ENCODE results near the gene CYP11A1.

CYP11A1 gene

DNA sequence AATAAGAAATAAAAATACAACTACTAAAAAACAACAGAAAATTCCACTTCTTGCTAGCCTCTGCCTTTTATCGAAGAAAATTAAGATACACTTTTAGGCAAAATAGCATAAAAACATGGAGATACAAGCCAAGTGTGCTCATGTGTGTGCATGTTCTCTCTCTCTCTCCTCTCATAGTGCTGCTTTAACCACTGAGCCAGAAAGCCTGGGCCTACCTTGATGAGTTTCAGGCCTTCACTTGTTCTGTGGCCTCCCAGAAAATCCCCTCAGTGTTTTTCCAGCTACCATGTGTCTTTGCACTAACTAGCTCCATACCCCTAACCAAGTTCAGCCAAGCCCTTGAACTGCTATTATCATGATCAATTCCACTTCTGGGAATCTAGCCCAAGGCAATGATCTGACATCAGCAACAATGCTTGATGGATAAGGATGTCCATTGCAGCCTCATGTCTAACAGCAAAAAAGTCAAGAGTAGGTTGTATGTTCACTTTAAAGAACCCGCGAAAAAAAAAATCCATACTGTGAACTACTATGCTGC, 18.1 kb downstream of the CYP11A1 start:
- FAIRE-seq (no peak), DNase-seq (ENCODE audit: insufficient read length) (no peak)
- no peak for TF ChIP-seq TAF1 (IDR thresholded peaks at IDR 0.05; ENCODE audit: borderline replicate concordance, low read depth, low read length)
- no peak for TF ChIP-seq POLR2AphosphoS5 (IDR thresholded peaks at IDR 0.05; ENCODE audit: low read depth, low read length)
- TF ChIP-seq POLR2A (IDR thresholded peaks at IDR 0.05; ENCODE audit: low read depth, low read length) = no peak

DNA sequence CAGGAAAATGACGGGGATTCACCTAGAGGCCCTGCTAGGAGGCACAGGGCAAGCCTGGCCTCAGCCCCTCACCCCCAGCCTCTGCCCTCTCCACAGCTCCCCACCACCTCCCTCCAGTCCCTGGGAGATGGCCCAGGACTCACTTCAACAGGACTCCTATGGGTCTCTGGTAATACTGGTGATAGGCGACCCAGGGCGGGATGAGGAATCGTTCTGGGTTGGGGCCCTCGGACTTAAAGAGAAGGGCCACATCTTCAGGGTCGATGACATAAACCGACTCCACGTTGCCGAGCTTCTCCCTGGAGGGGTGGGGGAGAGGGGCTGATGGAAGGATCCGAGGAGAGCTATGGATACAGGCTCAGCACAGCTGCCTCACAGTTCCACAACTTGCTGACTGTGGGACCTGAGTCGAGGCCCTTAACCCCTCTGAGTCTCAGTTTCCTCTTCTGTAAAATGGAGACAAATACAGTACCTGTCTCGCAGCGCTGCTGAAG, 19.6 kb downstream of the CYP11A1 start:
- DNase-seq (ENCODE audit: insufficient read length) = no peak

DNA sequence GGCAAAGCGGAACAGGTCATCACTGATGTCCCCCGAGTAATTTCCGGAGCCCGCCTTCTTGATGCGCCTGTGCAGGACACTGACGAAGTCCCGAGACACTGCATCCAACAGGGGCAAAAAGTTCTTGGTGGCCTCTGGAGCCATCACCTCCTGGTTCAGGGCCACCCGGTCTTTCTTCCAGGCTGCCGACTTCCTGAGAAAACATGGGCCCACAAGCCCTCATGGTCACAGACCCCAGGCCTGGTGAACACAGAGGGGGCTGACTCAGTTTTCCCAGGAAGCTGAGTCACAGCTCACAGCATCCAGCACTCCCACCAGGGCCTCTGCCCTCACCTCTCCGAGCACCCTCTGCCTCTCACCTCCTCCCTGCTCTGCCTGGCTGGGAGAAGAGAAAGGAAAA, 22.4 kb downstream of the CYP11A1 start:
- no peak for DNase-seq (ENCODE audit: insufficient read length)
- TF ChIP-seq POLR2A (IDR thresholded peaks at IDR 0.05; ENCODE audit: low read depth, low read length) (no peak), POLR2AphosphoS5 (IDR thresholded peaks at IDR 0.05; ENCODE audit: low read depth, low read length) (no peak), TAF1 (IDR thresholded peaks at IDR 0.05; ENCODE audit: borderline replicate concordance, low read depth, low read length) (no peak)
- no peak for FAIRE-seq

More for the DNA sequence above, 19.6 kb downstream of the CYP11A1 start:
- no peak for FAIRE-seq
- TF ChIP-seq POLR2AphosphoS5 (IDR thresholded peaks at IDR 0.05; ENCODE audit: low read depth, low read length) (no peak), POLR2A (IDR thresholded peaks at IDR 0.05; ENCODE audit: low read depth, low read length) (no peak), TAF1 (IDR thresholded peaks at IDR 0.05; ENCODE audit: borderline replicate concordance, low read depth, low read length) (no peak)

DNA sequence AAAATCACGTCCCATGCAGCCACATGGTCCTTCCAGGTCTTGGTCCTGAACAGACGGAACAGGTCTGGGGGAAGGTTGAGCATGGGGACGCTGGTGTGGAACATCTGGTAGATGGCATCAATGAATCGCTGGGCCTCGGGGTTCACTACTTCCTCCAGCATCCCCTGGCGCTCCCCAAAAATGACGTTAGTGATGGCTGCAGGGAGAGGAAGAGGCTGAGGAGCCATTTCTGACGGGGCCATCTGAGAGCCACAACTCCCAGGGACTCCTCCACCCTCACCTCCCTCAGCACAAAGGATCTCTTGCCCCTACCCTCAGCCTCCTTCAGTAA, 23.7 kb downstream of the CYP11A1 start:
- TF ChIP-seq POLR2AphosphoS5 (IDR thresholded peaks at IDR 0.05; ENCODE audit: low read depth, low read length) (no peak), POLR2A (IDR thresholded peaks at IDR 0.05; ENCODE audit: low read depth, low read length) (no peak), TAF1 (IDR thresholded peaks at IDR 0.05; ENCODE audit: borderline replicate concordance, low read depth, low read length) (no peak)
- no peak for DNase-seq (ENCODE audit: insufficient read length)
- FAIRE-seq = no peak

DNA sequence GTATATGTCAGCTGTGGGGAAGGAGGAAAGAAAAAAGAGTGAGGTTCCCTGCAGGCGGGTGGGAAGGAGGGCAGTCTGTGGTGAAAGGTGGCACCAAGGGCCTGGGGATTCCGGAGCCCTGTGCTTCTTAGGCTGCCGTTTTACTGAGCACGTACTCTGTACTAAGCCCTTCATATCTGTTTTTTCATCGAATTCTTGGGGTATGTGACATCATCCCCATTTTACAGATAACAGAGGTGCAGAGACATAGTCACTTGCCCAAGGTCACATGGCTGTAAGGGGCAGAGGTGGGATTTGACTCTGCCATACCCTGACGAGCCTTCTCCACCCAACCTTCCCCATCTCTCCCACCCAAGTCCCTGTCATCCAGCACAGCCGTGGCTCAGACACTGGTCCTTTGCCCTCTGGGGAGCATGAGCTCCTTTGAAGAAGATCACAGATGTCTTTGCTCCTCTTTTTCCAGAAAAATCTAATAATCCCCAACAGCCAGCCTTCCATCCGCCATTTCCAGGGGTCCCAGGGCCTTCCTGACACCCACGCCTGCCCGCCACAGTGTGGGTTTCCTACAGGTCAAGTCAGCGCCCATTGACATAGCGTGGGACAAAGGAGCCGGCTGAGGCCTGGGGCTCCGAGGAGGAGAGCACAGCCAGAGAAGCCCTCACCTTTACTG, 24.2 kb downstream of the CYP11A1 start:
- DNase-seq (ENCODE audit: insufficient read length) = no peak
- TF ChIP-seq POLR2A (IDR thresholded peaks at IDR 0.05; ENCODE audit: low read depth, low read length) = no peak
- no peak for TF ChIP-seq POLR2AphosphoS5 (IDR thresholded peaks at IDR 0.05; ENCODE audit: low read depth, low read length)
- TF ChIP-seq TAF1 (IDR thresholded peaks at IDR 0.05; ENCODE audit: borderline replicate concordance, low read depth, low read length) = no peak
- no peak for FAIRE-seq

DNA sequence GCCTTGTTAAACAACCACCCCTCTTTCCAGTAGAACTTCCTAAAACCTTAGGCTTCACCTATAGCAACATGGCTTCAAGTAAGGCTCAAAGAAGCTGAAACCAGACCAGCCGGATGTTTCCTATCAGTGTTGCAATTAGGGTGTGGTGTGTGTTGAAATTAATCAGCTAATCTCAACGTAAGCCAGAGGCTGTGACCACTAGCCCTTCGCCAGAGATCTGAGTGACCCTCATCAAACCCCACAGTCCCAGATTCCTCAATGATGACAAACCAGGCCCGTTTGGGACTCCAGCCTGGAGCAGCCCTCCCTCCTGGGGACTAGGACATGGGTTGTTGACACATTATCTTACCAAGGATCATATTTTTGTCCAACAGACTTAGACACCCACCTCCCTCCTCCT, 27.3 kb downstream of the CYP11A1 start:
- TF ChIP-seq POLR2A (IDR thresholded peaks at IDR 0.05; ENCODE audit: low read depth, low read length) (no peak), POLR2AphosphoS5 (IDR thresholded peaks at IDR 0.05; ENCODE audit: low read depth, low read length) (no peak), TAF1 (IDR thresholded peaks at IDR 0.05; ENCODE audit: borderline replicate concordance, low read depth, low read length) (no peak)

DNA sequence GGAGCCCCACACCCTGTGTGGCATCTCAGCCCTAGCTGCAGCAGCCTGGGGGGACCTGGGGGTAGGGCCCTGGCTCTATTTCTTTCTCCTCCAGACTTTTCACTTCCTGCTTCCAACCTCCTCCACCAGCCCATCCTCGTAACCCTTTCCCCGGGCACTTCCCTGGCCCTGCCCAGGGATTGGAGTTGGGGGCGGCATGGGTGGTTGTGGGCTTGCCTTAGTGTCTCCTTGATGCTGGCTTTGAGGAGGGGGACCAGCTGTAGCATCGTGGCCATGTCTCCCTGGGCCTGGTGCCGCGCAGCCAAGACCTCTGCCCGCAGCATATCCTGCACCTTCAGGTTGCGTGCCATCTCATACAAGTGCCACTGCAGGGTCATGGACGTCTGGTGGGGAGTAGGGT, 28.1 kb downstream of the CYP11A1 start:
- no peak for TF ChIP-seq POLR2AphosphoS5 (IDR thresholded peaks at IDR 0.05; ENCODE audit: low read depth, low read length)
- no peak for TF ChIP-seq POLR2A (IDR thresholded peaks at IDR 0.05; ENCODE audit: low read depth, low read length)
- no peak for TF ChIP-seq TAF1 (IDR thresholded peaks at IDR 0.05; ENCODE audit: borderline replicate concordance, low read depth, low read length)
- FAIRE-seq (no peak), DNase-seq (ENCODE audit: insufficient read length) (no peak)

More for the DNA sequence above, 27.3 kb downstream of the CYP11A1 start:
- FAIRE-seq = no peak
- DNase-seq (ENCODE audit: insufficient read length) = no peak

DNA sequence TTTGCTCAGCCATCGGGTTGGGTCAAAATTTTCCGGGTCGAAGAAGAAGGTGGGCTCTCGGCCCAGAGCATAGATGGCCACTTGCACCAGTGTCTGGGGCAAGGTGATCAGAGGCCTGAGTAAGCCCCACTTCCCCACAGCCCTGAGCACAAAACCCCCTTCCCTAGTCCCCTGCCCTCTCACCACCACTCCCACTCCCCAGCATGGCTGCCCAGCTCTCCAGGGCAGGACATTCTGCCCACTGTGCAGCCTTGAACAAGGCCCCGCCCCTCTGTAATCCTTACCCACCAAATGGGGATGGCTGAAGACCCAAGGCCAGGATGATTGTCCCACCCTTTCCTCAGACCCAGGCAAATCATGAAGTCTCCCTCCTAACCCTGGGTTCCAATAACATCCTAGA, 28.8 kb downstream of the CYP11A1 start:
- no peak for DNase-seq (ENCODE audit: insufficient read length)

DNA sequence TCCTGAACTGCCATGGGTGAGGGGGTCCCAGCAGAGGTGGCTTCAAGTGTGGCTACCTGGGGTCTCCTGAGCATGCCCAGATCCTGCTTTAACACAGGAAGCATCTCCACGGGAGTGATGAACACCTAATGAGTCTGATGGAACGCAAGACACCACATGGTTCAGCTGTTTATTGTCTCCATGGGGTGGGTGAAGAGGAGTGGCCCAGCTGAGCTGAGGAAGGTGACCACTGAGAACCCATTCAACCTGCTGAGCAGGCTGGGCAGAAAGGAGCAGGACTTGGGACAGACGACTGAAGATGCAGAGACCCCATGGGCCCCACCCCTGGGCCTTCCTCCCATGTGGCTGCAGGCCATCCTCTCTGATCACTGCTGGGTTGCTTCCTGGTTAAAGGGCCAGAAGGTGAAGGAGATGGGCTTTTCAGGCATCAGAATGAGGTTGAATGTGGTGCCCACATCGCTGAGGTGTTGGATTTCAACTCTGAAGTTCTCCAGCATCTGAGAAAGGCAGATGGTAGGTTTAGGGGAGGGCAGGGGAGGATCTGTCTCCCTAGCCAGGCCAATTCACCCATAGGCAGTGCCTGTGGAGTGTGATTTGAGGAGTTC, 29.7 kb downstream of the CYP11A1 start:
- TF ChIP-seq TAF1 (IDR thresholded peaks at IDR 0.05; ENCODE audit: borderline replicate concordance, low read depth, low read length) = no peak
- TF ChIP-seq POLR2A (IDR thresholded peaks at IDR 0.05; ENCODE audit: low read depth, low read length) = no peak
- no peak for TF ChIP-seq POLR2AphosphoS5 (IDR thresholded peaks at IDR 0.05; ENCODE audit: low read depth, low read length)
- no peak for FAIRE-seq
- DNase-seq (ENCODE audit: insufficient read length) = no peak

More for the DNA sequence above, 28.8 kb downstream of the CYP11A1 start:
- FAIRE-seq = no peak
- TF ChIP-seq POLR2AphosphoS5 (IDR thresholded peaks at IDR 0.05; ENCODE audit: low read depth, low read length) = no peak
- no peak for TF ChIP-seq POLR2A (IDR thresholded peaks at IDR 0.05; ENCODE audit: low read depth, low read length)
- TF ChIP-seq TAF1 (IDR thresholded peaks at IDR 0.05; ENCODE audit: borderline replicate concordance, low read depth, low read length) = no peak

DNA sequence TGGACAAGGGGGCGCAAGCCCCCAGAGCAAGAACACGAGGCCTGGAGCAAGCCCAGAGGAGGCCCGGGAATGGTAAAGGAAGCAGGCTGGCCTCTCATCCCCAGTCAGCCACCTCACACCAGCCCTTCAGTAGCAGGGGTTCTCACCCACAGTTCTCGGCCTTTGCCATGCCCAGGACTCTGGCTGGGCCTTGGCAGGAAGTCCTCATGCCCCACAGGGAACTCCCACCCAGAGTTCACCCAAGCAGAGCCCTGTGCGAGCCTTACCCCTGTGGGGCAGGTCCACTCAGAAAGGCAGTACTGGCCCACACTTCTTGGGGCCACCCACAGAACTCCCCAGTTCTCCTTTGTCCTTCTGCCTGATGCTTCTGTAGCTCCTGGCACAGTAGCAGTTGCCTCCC, 30.3 kb downstream of the CYP11A1 start:
- FAIRE-seq (no peak), DNase-seq (ENCODE audit: insufficient read length) (no peak)
- TF ChIP-seq TAF1 (IDR thresholded peaks at IDR 0.05; ENCODE audit: borderline replicate concordance, low read depth, low read length) (no peak), POLR2AphosphoS5 (IDR thresholded peaks at IDR 0.05; ENCODE audit: low read depth, low read length) (no peak), POLR2A (IDR thresholded peaks at IDR 0.05; ENCODE audit: low read depth, low read length) (no peak)

DNA sequence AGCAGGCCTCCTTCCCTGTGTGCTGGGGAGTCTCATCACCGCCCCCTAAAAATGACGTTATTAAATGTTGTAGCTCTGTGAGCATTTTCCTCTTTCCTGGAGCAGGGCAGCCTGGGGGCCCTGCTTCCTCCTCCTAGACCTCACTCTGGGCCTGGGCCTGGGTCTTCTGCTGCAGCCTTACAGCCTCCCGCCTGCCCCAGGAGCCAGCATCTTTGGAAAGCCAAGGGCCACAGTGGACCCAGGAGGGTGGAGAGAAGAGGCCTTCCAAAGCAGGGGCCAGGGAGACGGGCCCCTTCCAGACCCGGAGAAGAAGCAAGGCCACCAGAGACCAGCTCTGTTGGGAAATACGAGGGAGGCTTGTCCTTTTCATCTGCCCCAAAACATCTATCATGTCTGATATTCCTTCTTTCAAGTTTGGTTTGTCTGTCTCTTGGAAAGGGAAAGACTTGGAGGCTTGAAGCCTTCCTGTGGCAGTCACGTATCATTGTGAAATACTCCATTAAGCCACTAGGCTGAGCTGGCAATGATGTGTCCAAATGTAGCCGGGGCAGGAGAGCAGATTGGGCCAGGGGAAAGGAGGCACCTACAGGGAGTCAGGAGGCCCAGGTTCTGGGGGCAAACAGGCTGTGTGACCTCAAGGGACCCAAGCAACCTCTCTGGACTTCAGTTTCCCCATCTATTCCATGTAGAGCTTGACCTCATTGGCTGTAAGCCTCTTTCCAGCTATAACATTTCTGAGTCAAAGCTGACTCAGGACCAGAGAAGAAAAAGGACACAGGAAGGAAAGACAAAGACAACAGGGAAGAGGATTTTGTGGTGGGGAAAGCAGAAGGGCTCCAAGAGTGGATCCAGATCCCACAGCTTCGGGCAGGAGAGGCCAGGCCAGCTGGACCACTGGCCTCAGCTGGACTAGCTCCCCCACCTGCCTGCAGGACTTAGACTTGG, 31.1 kb downstream of the CYP11A1 start:
- FAIRE-seq (no peak), DNase-seq (ENCODE audit: insufficient read length) (no peak)
- no peak for TF ChIP-seq POLR2A (IDR thresholded peaks at IDR 0.05; ENCODE audit: low read depth, low read length)
- TF ChIP-seq POLR2AphosphoS5 (IDR thresholded peaks at IDR 0.05; ENCODE audit: low read depth, low read length) = no peak

Data from GM12892 (cell line).